K562 (cell line): ENCODE results near the gene CACNA1I. TPM values are rescaled to one million over a fixed set of nuclear protein-coding genes. Genes with fewer than 3 reads are reported as not detected.

Source experiments
- ATAC-seq: fragments of 200-7000 bp; cut with Tn5 transposase; 3 replicates; pipeline ENCODE4 v1.9.1; 2020; ENCODE audit warnings: moderate library complexity
- BruUV-seq: library from RNA; stranded (reverse); fragments of 400-500 nt; replicated peaks from 2 replicates; lab custom pipeline; 2021; lab: Mats Ljungman, UMichigan
- CTCF ChIA-PET: fragments of 300-600 bp; formaldehyde crosslinking; extraction: SDS; loops from one replicate; lab custom pipeline; 2021; ENCODE audit warnings: low intra/inter-chr PET ratio; lab: Yijun Ruan, JAX
- POLR2A ChIA-PET: fragments of 300-600, 350-650 bp; sonication (Branson Sonifier 250); formaldehyde crosslinking; extraction: SDS; loops from one replicate; lab custom pipeline; 2021; ENCODE audit warnings: antibody characterized with exemption, inconsistent platforms; lab: Yijun Ruan, JAX
- DNase-seq, 4 experiments: peaks; one replicate each; pipeline versions ENCODE4 v3.0.0 to v3.0.0-alpha.2; 2011 to 2018; ENCODE audit warnings: low spot score in 3 of 4, mixed read lengths in 3 of 4; ENCODE audit errors: extremely low read depth in 1 of 4
- FAIRE-seq: peaks from 2 replicates; lab custom pipeline; 2011; peaks lifted over from hg19 to GRCh38; lab: Jason Lieb, UNC
- H2AFZ ChIP-seq: 2 replicates; pipeline ENCODE4 v1.6.0; 2011; ENCODE audit warnings: low read depth, low read length, control low read depth, inconsistent platforms
- H3K27ac ChIP-seq: fragments of 200-600 bp; 3 replicates; pipeline ENCODE4 v1.8.0; 2011; ENCODE audit warnings: low read depth, mild to moderate bottlenecking, control low read depth, inconsistent platforms, low read length, moderate library complexity, mixed read lengths; ENCODE audit errors: extremely low read depth
- H3K27me3 ChIP-seq, 2 experiments: fragments of 300-600 bp in 1 of 2; 2 replicates in 1 of 2; 3 replicates in 1 of 2; pipeline versions ENCODE4 v1.6.0 to v1.8.0; 2011; ENCODE audit warnings: inconsistent platforms in 2 of 2, low read length in 2 of 2, mild to moderate bottlenecking in 1 of 2, mixed read lengths in 1 of 2, moderate library complexity in 1 of 2; ENCODE audit not compliant: control insufficient read depth in 2 of 2, insufficient read depth in 2 of 2
- H3K36me3 ChIP-seq: fragments of 300-600 bp; 3 replicates; pipeline ENCODE4 v1.8.0; 2011; ENCODE audit warnings: mild to moderate bottlenecking, low read length, inconsistent platforms; ENCODE audit not compliant: control insufficient read depth, insufficient read depth
- H3K4me1 ChIP-seq, 2 experiments: fragments of 200-600 bp in 1 of 2; replicated peaks in 1 of 2; 2 replicates in 1 of 2; 3 replicates in 1 of 2; pipeline versions ENCODE4 v1.5.1 to v1.8.0; 2011; ENCODE audit warnings: inconsistent platforms in 2 of 2, low read length in 2 of 2, mild to moderate bottlenecking in 1 of 2, mixed read lengths in 1 of 2, moderate library complexity in 1 of 2; ENCODE audit not compliant: control insufficient read depth in 2 of 2, insufficient read depth in 2 of 2
- H3K4me2 ChIP-seq: 2 replicates; pipeline ENCODE4 v1.6.1; 2011; ENCODE audit warnings: low read length, control low read depth, inconsistent platforms, mixed read lengths; ENCODE audit not compliant: insufficient read depth
- H3K4me3 ChIP-seq: fragments of 200-600 bp; sonication (generic), shearing (Covaris generic); 2 replicates; pipeline ENCODE4 v1.5.1; 2016; ENCODE audit warnings: control low read depth, inconsistent platforms
- H3K79me2 ChIP-seq: fragments of 200-600 bp; 3 replicates; pipeline ENCODE4 v1.8.0; 2011; ENCODE audit warnings: low read length, inconsistent platforms; ENCODE audit not compliant: control insufficient read depth, insufficient read depth
- H3K9ac ChIP-seq, 2 experiments: 2 replicates each; pipeline versions ENCODE4 v1.6.0 to v1.6.1; 2011; ENCODE audit warnings: low read depth in 2 of 2, low read length in 2 of 2, control low read depth in 1 of 2, inconsistent platforms in 1 of 2, mild to moderate bottlenecking in 1 of 2, mixed read lengths in 1 of 2; ENCODE audit not compliant: insufficient read depth in 1 of 2
- H3K9me1 ChIP-seq: one replicate; pipeline ENCODE4 v1.6.0; 2011; ENCODE audit warnings: inconsistent platforms, mild to moderate bottlenecking, low read length, moderate library complexity; ENCODE audit not compliant: control insufficient read depth, insufficient read depth
- H3K9me3 ChIP-seq: replicated peaks from 2 replicates; pipeline ENCODE4 v1.5.1; 2011; ENCODE audit warnings: low read depth, low read length, inconsistent platforms; ENCODE audit not compliant: control insufficient read depth, insufficient read depth
- H4K20me1 ChIP-seq: replicated peaks from 2 replicates; pipeline ENCODE4 v1.6.1; 2011; ENCODE audit warnings: low read length, inconsistent platforms, mixed read lengths; ENCODE audit not compliant: control insufficient read depth, insufficient read depth
- ATF7 ChIP-seq: fragments of 450-650 bp; IDR thresholded peaks from 2 replicates; pipeline ENCODE4 v1.7.1; 2014; ENCODE audit warnings: mild to moderate bottlenecking, moderate library complexity
- CGGBP1 ChIP-seq: fragments of 250-450 bp; sonication (Bioruptor Pico); IDR thresholded peaks from 2 replicates; pipeline ENCODE4 v1.9.0; 2021; ENCODE audit warnings: mild to moderate bottlenecking
- HOXB6 ChIP-seq: fragments of 250-450 bp; sonication (Bioruptor Pico); IDR thresholded peaks from 2 replicates; pipeline ENCODE4 v1.5.1; 2022; ENCODE audit warnings: mild to moderate bottlenecking, borderline replicate concordance
- KLF16 ChIP-seq: IDR thresholded peaks from 2 replicates; pipeline ENCODE4 v1.6.1; 2016; ENCODE audit warnings: antibody characterized with exemption
- MXI1 ChIP-seq: IDR thresholded peaks from 2 replicates; pipeline ENCODE4 v1.6.1; 2011; ENCODE audit warnings: low read depth, mild to moderate bottlenecking, improper control_type of control experiment, low read length
- PYGO2 ChIP-seq: fragments of 450-650 bp; IDR thresholded peaks from 2 replicates; pipeline ENCODE4 v1.6.1; 2016; ENCODE audit warnings: mild to moderate bottlenecking, missing genetic modification characterization, moderate library complexity, missing compliant biosample characterization
- ZC3H4 ChIP-seq: sonication (generic); formaldehyde crosslinking; IDR thresholded peaks from 2 replicates; pipeline ENCODE4 v1.9.0; 2021; ENCODE audit warnings: missing genetic modification reagents, borderline replicate concordance
- ZNF830 ChIP-seq: fragments of 250-450 bp; sonication (Bioruptor Pico); IDR thresholded peaks from 2 replicates; pipeline ENCODE4 v1.5.0; 2021; ENCODE audit warnings: mild to moderate bottlenecking
- WGBS: fragments of 100-300 bp; shearing (Covaris generic); methylation state at CpG from one replicate; pipeline ENCODE4 v1.1.6; 2016; ENCODE audit warnings: low coverage, mixed read lengths; ENCODE audit not compliant: insufficient coverage; ENCODE audit errors: missing lambda C conversion rate; 5-methylcytosine and 5-hydroxymethylcytosine counted together
- in situ Hi-C: fragments of 300-500 bp; cut with MboI; formaldehyde crosslinking; loops from 4 replicates; pipeline ENCODE4 v1.15.0; 2018; ENCODE audit warnings: inconsistent platforms, mixed read lengths
- intact Hi-C: fragments of 100-400 bp; cut with micrococcal nuclease; formaldehyde crosslinking; loops from 2 replicates; pipeline ENCODE4 v1.14.2; 2022
- polyA plus RNA-seq, 8 experiments: library from polyadenylated mRNA; depleted of rRNA in 4 of 8; stranded (reverse) in 5 of 8; unstranded in 3 of 8; fragments of >200 nt; fragmentation: Nextera tagmentation in 2 of 8; fragmentation: Illumina TruSeq in 1 of 8; extraction: Ambion mirVana in 2 of 8; extraction: Trizol in 1 of 8; gene quantifications; 2 replicates each; pipeline versions ENCODE4 v1.2.1 to v1.2.3, GENCODE V29; 2011 to 2014; ENCODE audit warnings: inconsistent platforms in 1 of 8, missing spikeins in 1 of 8
- total RNA-seq, 7 experiments: library from RNA; depleted of rRNA in 6 of 7; stranded (reverse); fragments of >200 nt in 6 of 7; fragmentation: Illumina TruSeq in 2 of 7; extraction: Trizol in 2 of 7; gene quantifications; 2 replicates each; pipeline versions ENCODE4 v1.2.1 to v1.2.3, GENCODE V29; 2011 to 2021; ENCODE audit warnings: low replicate concordance in 1 of 7
- TF ChIP-seq, protein P1 (sequence below), 2 experiments: IDR thresholded peaks in 1 of 2; conservative IDR thresholded peaks in 1 of 2; 2 replicates each; pipeline ENCODE4 v1.6.1; 2016; ENCODE audit warnings: low read depth in 2 of 2, mild to moderate bottlenecking in 1 of 2, missing compliant biosample characterization in 1 of 2, missing genetic modification characterization in 1 of 2, moderate library complexity in 1 of 2

Gene CACNA1I
- total and polyA plus RNA-seq, 9 of the 15 experiments (the other 6 are each of a cell fraction or from before 2014, with no cell fraction given), result 0.01 to 0.79 (median 0.32) TPM; not detected in 1

DNA sequence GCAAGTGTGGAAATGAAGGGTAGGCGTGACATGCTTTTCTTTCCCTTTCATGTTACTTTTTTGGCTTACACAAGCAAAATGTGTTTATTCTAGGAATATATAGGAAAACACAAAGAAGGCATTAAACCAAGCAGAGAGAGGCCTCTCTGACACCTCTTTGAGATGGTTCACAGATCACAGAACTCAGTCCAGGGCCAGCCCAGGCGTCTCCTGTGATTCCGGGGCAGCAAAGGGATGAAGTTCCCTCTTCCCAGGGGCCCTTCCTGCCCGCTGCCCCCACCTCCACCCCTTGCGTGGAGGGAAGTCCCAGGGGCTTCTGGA is 78.0 kb downstream of the CACNA1I start:
- in situ Hi-C loops, result no loop called here
- Histone ChIP-seq H3K79me2 (no peaks in the 10 kb centered on the region), H3K9ac (no peak overlapping the region), H3K9me1 (no peaks in the 10 kb centered on the region), H3K27ac (no peak overlapping the region), H4K20me1 (no peaks in the 10 kb centered on the region), H3K27me3 (no peaks in the 10 kb centered on the region), H3K4me3 (no peak overlapping the region), H3K4me2 (no peak overlapping the region), H3K9me3 (no peaks in the 10 kb centered on the region), H2AFZ (no peak overlapping the region), H3K4me1 (peaks cover 0 to 22% of the 10 kb centered on the region in 2 experiments; a peak in 2 of 5 replicates), H3K36me3 (no peaks in the 10 kb centered on the region)
- WGBS, result 83% methylated on average over 3 of the region's 5 CpGs
- POLR2A ChIA-PET, result no interaction called here
- no peak for ATAC-seq
- CTCF ChIA-PET, result no interaction called here
- intact Hi-C loops, result no loop called here
- FAIRE-seq, result no peak
- DNase-seq, result no peak
- TF ChIP-seq KLF16 (no peak), ZC3H4 (CRISPR knock-in tag) (no peak), MXI1 (no peak), ZNF830 (no peak), CGGBP1 (CRISPR knock-in tag) (no peak), ATF7 (no peak), HOXB6 (CRISPR knock-in tag) (no peak), PYGO2 (tag) (no peak)
- TF ChIP-seq, protein P1, sequence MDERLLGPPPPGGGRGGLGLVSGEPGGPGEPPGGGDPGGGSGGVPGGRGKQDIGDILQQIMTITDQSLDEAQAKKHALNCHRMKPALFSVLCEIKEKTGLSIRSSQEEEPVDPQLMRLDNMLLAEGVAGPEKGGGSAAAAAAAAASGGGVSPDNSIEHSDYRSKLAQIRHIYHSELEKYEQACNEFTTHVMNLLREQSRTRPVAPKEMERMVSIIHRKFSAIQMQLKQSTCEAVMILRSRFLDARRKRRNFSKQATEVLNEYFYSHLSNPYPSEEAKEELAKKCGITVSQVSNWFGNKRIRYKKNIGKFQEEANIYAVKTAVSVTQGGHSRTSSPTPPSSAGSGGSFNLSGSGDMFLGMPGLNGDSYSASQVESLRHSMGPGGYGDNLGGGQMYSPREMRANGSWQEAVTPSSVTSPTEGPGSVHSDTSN (CRISPR knock-in tag; IDR thresholded peaks at IDR 0.05; ENCODE audit: low read depth), result no peak
- TF ChIP-seq, protein P1 (tag; conservative IDR thresholded peaks at IDR 0.05; ENCODE audit: low read depth), result no peak
- BruUV-seq, result no TSS peak
